HepG2 (cell line): ENCODE results near the gene CCDC192. TPM values are rescaled to one million over a fixed set of nuclear protein-coding genes. Genes with fewer than 3 reads are reported as not detected.

ENCODE experiments used
- ATAC-seq: fragments of 200-7000 bp; cut with Tn5 transposase; 3 replicates; pipeline ENCODE4 v1.9.1; 2020; ENCODE audit warnings: mild to moderate bottlenecking, moderate library complexity
- BruUV-seq: library from RNA; stranded (reverse); fragments of 400-500 nt; replicated peaks from 2 replicates; lab custom pipeline; 2021; lab: Mats Ljungman, UMichigan
- CTCF ChIA-PET: fragments of 300-600 bp; formaldehyde crosslinking; extraction: SDS; loops from one replicate; lab custom pipeline; 2021; ENCODE audit warnings: low total read pairs, inconsistent platforms, low intra/inter-chr PET ratio; lab: Yijun Ruan, JAX
- POLR2A ChIA-PET: fragments of 350-600 bp; sonication (Branson Sonifier 250); formaldehyde crosslinking; loops from one replicate; lab custom pipeline; 2020; ENCODE audit warnings: antibody characterized with exemption, inconsistent platforms; lab: Yijun Ruan, JAX
- DNase-seq: peaks from one replicate; pipeline ENCODE4 v3.0.0-alpha.2; 2015; ENCODE audit warnings: low spot score
- FAIRE-seq: peaks from 3 replicates; lab custom pipeline; 2011; peaks lifted over from hg19 to GRCh38; lab: Jason Lieb, UNC
- H2AFZ ChIP-seq: one replicate; pipeline ENCODE4 v1.6.1; 2011; ENCODE audit warnings: low read length, inconsistent platforms
- H3K27ac ChIP-seq: fragments of 300-600 bp; 3 replicates; pipeline ENCODE4 v1.8.0; 2011; ENCODE audit warnings: mixed run types, mild to moderate bottlenecking, mixed read lengths, low read length, inconsistent platforms; ENCODE audit not compliant: insufficient read depth; ENCODE audit errors: extremely low read length
- H3K27me3 ChIP-seq, 2 experiments: fragments of 200-600 bp in 1 of 2; 2 replicates in 1 of 2; 3 replicates in 1 of 2; pipeline versions ENCODE4 v1.6.0 to v1.8.0; 2011; ENCODE audit warnings: low read length in 2 of 2, mild to moderate bottlenecking in 2 of 2, moderate library complexity in 2 of 2, inconsistent platforms in 1 of 2; ENCODE audit not compliant: insufficient read depth in 2 of 2, control insufficient read depth in 1 of 2
- H3K36me3 ChIP-seq, 2 experiments: fragments of 200-600 bp in 1 of 2; replicated peaks in 1 of 2; 2 replicates in 1 of 2; 3 replicates in 1 of 2; pipeline versions ENCODE4 v1.5.1 to v1.8.0; 2011; ENCODE audit warnings: low read length in 2 of 2, inconsistent platforms in 1 of 2; ENCODE audit not compliant: insufficient read depth in 2 of 2, control insufficient read depth in 1 of 2
- H3K4me1 ChIP-seq: 2 replicates; pipeline ENCODE4 v1.5.1; 2012; ENCODE audit warnings: low read length, inconsistent platforms; ENCODE audit not compliant: insufficient read depth
- H3K4me2 ChIP-seq: 2 replicates; pipeline ENCODE4 v1.6.0; 2011; ENCODE audit warnings: low read depth, low read length, inconsistent platforms
- H3K4me3 ChIP-seq, 3 experiments: fragments of 200-600 bp in 1 of 3; sonication (generic), shearing (Covaris generic) in 1 of 3; replicated peaks in 1 of 3; 2 replicates each; pipeline ENCODE4 v1.5.1; 2011 to 2016; ENCODE audit warnings: low read length in 3 of 3, inconsistent platforms in 2 of 3, low read depth in 2 of 3, mild to moderate bottlenecking in 2 of 3, control low read depth in 1 of 3, mixed read lengths in 1 of 3; ENCODE audit not compliant: insufficient read depth in 1 of 3
- H3K79me2 ChIP-seq: one replicate; pipeline ENCODE4 v1.6.1; 2011; ENCODE audit warnings: low read length, inconsistent platforms; ENCODE audit not compliant: insufficient read depth
- H3K9ac ChIP-seq: 2 replicates; pipeline ENCODE4 v1.6.0; 2011; ENCODE audit warnings: mild to moderate bottlenecking, low read depth, low read length, inconsistent platforms; ENCODE audit not compliant: insufficient read depth
- H3K9me3 ChIP-seq: 2 replicates; pipeline ENCODE4 v1.5.1; 2012; ENCODE audit warnings: mild to moderate bottlenecking, low read length
- H4K20me1 ChIP-seq: 2 replicates; pipeline ENCODE4 v1.6.0; 2011; ENCODE audit warnings: inconsistent platforms, mild to moderate bottlenecking, low read length, moderate library complexity; ENCODE audit not compliant: insufficient read depth
- GLMP ChIP-seq: sonication (generic); formaldehyde crosslinking; IDR thresholded peaks from 2 replicates; pipeline ENCODE4 v1.9.0; 2021; ENCODE audit warnings: missing genetic modification reagents, mild to moderate bottlenecking, borderline replicate concordance
- HMG20A ChIP-seq: IDR thresholded peaks from 2 replicates; pipeline ENCODE4 v1.6.1; 2016; ENCODE audit warnings: borderline replicate concordance
- IRF1 ChIP-seq: sonication (generic); formaldehyde crosslinking; IDR thresholded peaks from 2 replicates; pipeline ENCODE4 v1.4.0; 2020; ENCODE audit warnings: low read depth, mild to moderate bottlenecking, missing genetic modification reagents
- MIER3 ChIP-seq: IDR thresholded peaks from 2 replicates; pipeline ENCODE4 v1.6.1; 2016; ENCODE audit warnings: missing compliant biosample characterization, borderline replicate concordance
- PITX1 ChIP-seq: sonication (generic); formaldehyde crosslinking; IDR thresholded peaks from 2 replicates; pipeline ENCODE4 v1.5.1; 2020; ENCODE audit warnings: mild to moderate bottlenecking, missing genetic modification reagents
- RBM22 ChIP-seq: fragments of 200-400 bp; formaldehyde crosslinking; optimal IDR thresholded peaks from 2 replicates; pipeline ENCODE3; 2017; ENCODE audit warnings: mild to moderate bottlenecking, low read length, moderate library complexity
- SNRNP70 ChIP-seq: fragments of 200-400 bp; formaldehyde crosslinking; IDR thresholded peaks from 2 replicates; pipeline ENCODE4 v1.6.1; 2017; ENCODE audit warnings: mild to moderate bottlenecking, low read depth, low read length, moderate library complexity
- TFE3 ChIP-seq: IDR thresholded peaks from 2 replicates; pipeline ENCODE4 v1.6.1; 2016
- ZNF615 ChIP-seq: sonication (generic); formaldehyde crosslinking; IDR thresholded peaks from 2 replicates; pipeline ENCODE4 v1.5.0; 2020; ENCODE audit warnings: mild to moderate bottlenecking, missing genetic modification reagents, borderline replicate concordance
- in situ Hi-C: cut with HindIII; loops from 2 replicates; pipeline ENCODE4 v1.10.0; 2017; ENCODE audit warnings: low pct_unique_long_range_greater_than_20kb; ENCODE audit not compliant: extremely low pct_ligation_motif_present
- intact Hi-C: fragments of 100-400 bp; cut with micrococcal nuclease; formaldehyde crosslinking; loops from one replicate; pipeline ENCODE4 v1.10.0; 2022; ENCODE audit not compliant: unreplicated experiment
- polyA plus RNA-seq, 8 experiments: library from polyadenylated mRNA; depleted of rRNA in 3 of 8; stranded (reverse) in 7 of 8; unstranded in 1 of 8; fragments of >200 nt; fragmentation: Illumina TruSeq in 4 of 8; extraction: Trizol in 4 of 8; gene quantifications; 2 replicates each; pipeline versions ENCODE4 v1.2.1 to v1.2.3, GENCODE V29; 2011 to 2016; ENCODE audit warnings: low read depth in 4 of 8, missing spikeins in 1 of 8, mixed read lengths in 1 of 8; ENCODE audit not compliant: insufficient read depth in 1 of 8
- total RNA-seq, 5 experiments: library from RNA; depleted of rRNA; stranded (reverse); fragments of >200 nt; fragmentation: Illumina TruSeq; extraction: Trizol; gene quantifications; 2 replicates each; pipeline ENCODE4 v1.2.3, GENCODE V29; 2016; ENCODE audit warnings: low read depth in 1 of 5

The CCDC192 gene
- total and polyA plus RNA-seq, 2 of the 13 experiments (the other 11 are each of a cell fraction or from before 2014, with no cell fraction given) = not detected

- POLR2A ChIA-PET = no interaction called here
- H3K9ac ChIP-seq = no peak overlapping the region
- H2AFZ ChIP-seq = no peak overlapping the region
- FAIRE-seq (no peak), DNase-seq (no peak), ATAC-seq (no peak)
- no peaks in the 10 kb centered on the region for H3K9me3 ChIP-seq
- no TSS peak for BruUV-seq
- no peak overlapping the region for H3K27ac ChIP-seq
- no peaks in the 10 kb centered on the region for H3K79me2 ChIP-seq
- H3K4me3 ChIP-seq = no peak overlapping the region
- no peaks in the 10 kb centered on the region for H3K36me3 ChIP-seq
- H3K27me3 ChIP-seq = no peaks in the 10 kb centered on the region
- intact Hi-C loops (no loop called here), in situ Hi-C loops (no loop called here)
- TF ChIP-seq TFE3 (CRISPR knock-in tag) = no peak
- no peak for TF ChIP-seq IRF1 (CRISPR knock-in tag)
- TF ChIP-seq PITX1 (CRISPR knock-in tag) = no peak
- no peak for TF ChIP-seq SNRNP70
- TF ChIP-seq GLMP (CRISPR knock-in tag) = no peak
- TF ChIP-seq HMG20A (CRISPR knock-in tag) = no peak
- TF ChIP-seq RBM22 = no peak
- no peak for TF ChIP-seq ZNF615 (CRISPR knock-in tag)
- TF ChIP-seq MIER3 (CRISPR knock-in tag) = no peak
- H3K4me1 ChIP-seq = no peaks in the 10 kb centered on the region
- CTCF ChIA-PET = no interaction called here
- no peak overlapping the region for H3K4me2 ChIP-seq
- H4K20me1 ChIP-seq = no peaks in the 10 kb centered on the region
Measured at GRCh38 chr5:127741412-127741811, 38.2 kb downstream of the CCDC192 start.
